Neural cell (in vitro differentiated cells): Measurements from ENCODE around the gene CABCOCO1. TPM values are rescaled to one million over a fixed set of nuclear protein-coding genes. Genes with fewer than 3 reads are reported as not detected.

ENCODE experiments used
- H2AFZ ChIP-seq: fragments of 200-600, 300-800 bp; sonication (generic), shearing (Covaris generic); 2 replicates; pipeline ENCODE4 v1.6.0; 2014; ENCODE audit warnings: low read depth, mild to moderate bottlenecking, antibody characterized with exemption, low read length, moderate library complexity
- H3F3A ChIP-seq: fragments of 200-600 bp; shearing (Covaris generic); 2 replicates; pipeline ENCODE4 v1.6.1; 2016; ENCODE audit warnings: mild to moderate bottlenecking, moderate library complexity, mixed read lengths, antibody characterized with exemption, low read length; ENCODE audit not compliant: insufficient read depth, poor library complexity, severe bottlenecking
- H3K27ac ChIP-seq: fragments of 200-600, 300-800 bp; sonication (generic), shearing (Covaris generic); 2 replicates; pipeline ENCODE4 v1.5.1; 2014; ENCODE audit warnings: mild to moderate bottlenecking, low read length, moderate library complexity
- H3K27me3 ChIP-seq: fragments of 300-800, 200-600 bp; sonication (generic), shearing (Covaris generic); 2 replicates; pipeline ENCODE4 v1.6.0; 2014; ENCODE audit warnings: mild to moderate bottlenecking, low read depth, low read length, moderate library complexity; ENCODE audit not compliant: insufficient read depth
- H3K36me3 ChIP-seq: fragments of 300-800, 200-600 bp; sonication (generic), shearing (Covaris generic); 2 replicates; pipeline ENCODE4 v1.5.1; 2014; ENCODE audit warnings: mild to moderate bottlenecking, antibody characterized with exemption, low read length, moderate library complexity; ENCODE audit not compliant: insufficient read depth
- H3K4me2 ChIP-seq: fragments of 300-800, 200-600 bp; sonication (generic), shearing (Covaris generic); 2 replicates; pipeline ENCODE4 v1.6.0; 2014; ENCODE audit warnings: mild to moderate bottlenecking, low read length
- H3K4me3 ChIP-seq: fragments of 300-800, 200-600 bp; sonication (generic), shearing (Covaris generic); 2 replicates; pipeline ENCODE4 v1.5.1; 2014; ENCODE audit warnings: mild to moderate bottlenecking, low read length, moderate library complexity
- H3K79me2 ChIP-seq: fragments of 200-600 bp; shearing (Covaris generic); replicated peaks from 2 replicates; pipeline ENCODE4 v1.6.0; 2014; ENCODE audit warnings: mild to moderate bottlenecking, low read length, moderate library complexity; ENCODE audit not compliant: insufficient read depth
- H3K9ac ChIP-seq: fragments of 300-800, 200-600 bp; sonication (generic), shearing (Covaris generic); 2 replicates; pipeline ENCODE4 v1.6.1; 2016; ENCODE audit warnings: mild to moderate bottlenecking, low read length, mixed read lengths
- H3K9me2 ChIP-seq: fragments of 200-600 bp; shearing (Covaris generic); 2 replicates; pipeline ENCODE4 v1.6.1; 2016; ENCODE audit warnings: mild to moderate bottlenecking, low read length, mixed read lengths; ENCODE audit not compliant: insufficient read depth
- H3K9me3 ChIP-seq: fragments of 200-600, 300-800 bp; sonication (generic), shearing (Covaris generic); 2 replicates; pipeline ENCODE4 v1.6.1; 2016; ENCODE audit warnings: mild to moderate bottlenecking, mixed run types, low read length, moderate library complexity, mixed read lengths
- H4K20me1 ChIP-seq: fragments of 200-600 bp; shearing (Covaris generic); 2 replicates; pipeline ENCODE4 v1.6.1; 2016; ENCODE audit warnings: mild to moderate bottlenecking, mixed run types; ENCODE audit not compliant: insufficient read depth
- CTCF ChIP-seq: fragments of 450-650 bp; IDR thresholded peaks from 2 replicates; pipeline ENCODE4 v1.5.1; 2014; ENCODE audit warnings: antibody characterized with exemption, mild to moderate bottlenecking, moderate library complexity; ENCODE audit not compliant: poor library complexity, severe bottlenecking
- EP300 ChIP-seq: fragments of 450-650 bp; conservative IDR thresholded peaks from 2 replicates; pipeline ENCODE4 v1.6.1; 2014; ENCODE audit warnings: antibody characterized with exemption, mild to moderate bottlenecking, moderate library complexity; ENCODE audit not compliant: poor library complexity, severe bottlenecking
- EZH2 ChIP-seq: fragments of 200-600, 300-800 bp; shearing (Covaris generic), sonication (generic); IDR thresholded peaks from 2 replicates; pipeline ENCODE4 v1.6.1; 2014; ENCODE audit warnings: antibody characterized with exemption, low read length, borderline replicate concordance, mild to moderate bottlenecking; ENCODE audit not compliant: insufficient read depth, poor library complexity, severe bottlenecking
- MXI1 ChIP-seq: fragments of 450-650 bp; conservative IDR thresholded peaks from 2 replicates; pipeline ENCODE4 v1.6.1; 2014; ENCODE audit warnings: antibody characterized with exemption, mild to moderate bottlenecking; ENCODE audit not compliant: poor library complexity, severe bottlenecking
- POLR2AphosphoS5 ChIP-seq: IDR thresholded peaks from 2 replicates; pipeline ENCODE4 v1.6.1; 2012
- RAD21 ChIP-seq: fragments of 450-650 bp; conservative IDR thresholded peaks from 2 replicates; pipeline ENCODE4 v1.6.1; 2014; ENCODE audit warnings: antibody characterized with exemption, mild to moderate bottlenecking, moderate library complexity
- SMC3 ChIP-seq: fragments of 450-650 bp; conservative IDR thresholded peaks from 2 replicates; pipeline ENCODE4 v1.6.1; 2014; ENCODE audit warnings: antibody characterized with exemption, mild to moderate bottlenecking, moderate library complexity; ENCODE audit not compliant: poor library complexity
- TAF1 ChIP-seq: IDR thresholded peaks from 2 replicates; pipeline ENCODE4 v1.6.1; 2012; ENCODE audit warnings: low read depth
- polyA plus RNA-seq: library from polyadenylated mRNA; depleted of rRNA; stranded (reverse); fragments of >200 nt; gene quantifications from 2 replicates; pipeline ENCODE4 v1.2.3, GENCODE V29; 2014
- TF ChIP-seq, protein P1 (sequence below): IDR thresholded peaks from 2 replicates; pipeline ENCODE4 v1.6.1; 2012; ENCODE audit warnings: borderline replicate concordance

Gene CABCOCO1
- polyA plus RNA-seq, 1 donor from 2014 or later = 0.31 TPM

DNA sequence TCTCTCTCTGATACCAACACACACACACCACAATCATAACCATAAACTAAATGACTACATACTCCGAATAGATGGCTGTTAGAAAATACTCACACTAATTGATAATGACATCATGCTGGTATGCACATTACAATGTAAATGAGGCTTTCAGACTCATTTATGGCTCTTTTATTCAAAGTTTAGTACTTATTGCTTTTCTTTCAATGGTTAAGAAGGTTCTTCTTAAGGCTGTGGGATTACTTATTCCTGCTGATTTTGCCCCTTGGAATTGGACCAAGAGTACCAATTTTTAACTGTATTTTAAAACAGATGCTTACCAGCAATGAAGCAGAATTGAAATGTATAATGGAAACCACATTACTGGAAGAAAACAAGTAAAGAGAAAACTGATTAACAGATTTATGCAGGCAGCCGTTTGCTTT is 20.6 kb upstream of the CABCOCO1 start:
- H2AFZ ChIP-seq = no peak overlapping the region
- H3K27ac ChIP-seq = no peak overlapping the region
- no peaks in the 10 kb centered on the region for H3F3A ChIP-seq
- H4K20me1 ChIP-seq = no peaks in the 10 kb centered on the region
- H3K9me2 ChIP-seq = no peaks in the 10 kb centered on the region
- H3K79me2 ChIP-seq = no peaks in the 10 kb centered on the region
- no peak overlapping the region for H3K4me2 ChIP-seq
- no peaks in the 10 kb centered on the region for H3K9me3 ChIP-seq
- no peaks in the 10 kb centered on the region for H3K36me3 ChIP-seq
- no peak for TF ChIP-seq RAD21
- TF ChIP-seq EZH2 = no peak
- TF ChIP-seq MXI1 = no peak
- TF ChIP-seq, protein P1, sequence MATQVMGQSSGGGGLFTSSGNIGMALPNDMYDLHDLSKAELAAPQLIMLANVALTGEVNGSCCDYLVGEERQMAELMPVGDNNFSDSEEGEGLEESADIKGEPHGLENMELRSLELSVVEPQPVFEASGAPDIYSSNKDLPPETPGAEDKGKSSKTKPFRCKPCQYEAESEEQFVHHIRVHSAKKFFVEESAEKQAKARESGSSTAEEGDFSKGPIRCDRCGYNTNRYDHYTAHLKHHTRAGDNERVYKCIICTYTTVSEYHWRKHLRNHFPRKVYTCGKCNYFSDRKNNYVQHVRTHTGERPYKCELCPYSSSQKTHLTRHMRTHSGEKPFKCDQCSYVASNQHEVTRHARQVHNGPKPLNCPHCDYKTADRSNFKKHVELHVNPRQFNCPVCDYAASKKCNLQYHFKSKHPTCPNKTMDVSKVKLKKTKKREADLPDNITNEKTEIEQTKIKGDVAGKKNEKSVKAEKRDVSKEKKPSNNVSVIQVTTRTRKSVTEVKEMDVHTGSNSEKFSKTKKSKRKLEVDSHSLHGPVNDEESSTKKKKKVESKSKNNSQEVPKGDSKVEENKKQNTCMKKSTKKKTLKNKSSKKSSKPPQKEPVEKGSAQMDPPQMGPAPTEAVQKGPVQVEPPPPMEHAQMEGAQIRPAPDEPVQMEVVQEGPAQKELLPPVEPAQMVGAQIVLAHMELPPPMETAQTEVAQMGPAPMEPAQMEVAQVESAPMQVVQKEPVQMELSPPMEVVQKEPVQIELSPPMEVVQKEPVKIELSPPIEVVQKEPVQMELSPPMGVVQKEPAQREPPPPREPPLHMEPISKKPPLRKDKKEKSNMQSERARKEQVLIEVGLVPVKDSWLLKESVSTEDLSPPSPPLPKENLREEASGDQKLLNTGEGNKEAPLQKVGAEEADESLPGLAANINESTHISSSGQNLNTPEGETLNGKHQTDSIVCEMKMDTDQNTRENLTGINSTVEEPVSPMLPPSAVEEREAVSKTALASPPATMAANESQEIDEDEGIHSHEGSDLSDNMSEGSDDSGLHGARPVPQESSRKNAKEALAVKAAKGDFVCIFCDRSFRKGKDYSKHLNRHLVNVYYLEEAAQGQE = no peak
- no peak for TF ChIP-seq POLR2AphosphoS5
- no peak for TF ChIP-seq SMC3
- TF ChIP-seq EP300 = no peak
- no peak for TF ChIP-seq CTCF
- TF ChIP-seq TAF1 = no peak
- no peak overlapping the region for H3K4me3 ChIP-seq
- no peaks in the 10 kb centered on the region for H3K27me3 ChIP-seq
- H3K9ac ChIP-seq = no peak overlapping the region

DNA sequence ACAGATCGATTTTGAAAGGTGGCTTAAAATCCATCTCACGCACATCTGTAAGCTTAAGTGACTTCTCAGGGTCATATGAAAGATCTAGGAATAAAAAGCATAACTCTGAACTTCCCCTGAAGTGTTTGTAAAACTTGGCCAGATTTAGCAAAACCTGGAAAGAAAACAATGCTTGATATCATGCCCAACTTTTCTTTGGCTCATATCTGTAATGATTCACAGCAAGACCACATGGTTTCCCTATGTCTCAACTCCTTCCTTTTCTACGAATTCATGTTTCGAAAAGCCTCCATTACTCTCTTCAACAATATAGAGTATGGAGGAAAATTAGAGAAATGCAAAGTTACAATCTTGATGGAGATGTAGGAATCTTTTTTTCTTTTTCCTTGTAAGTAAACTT is 20.1 kb upstream of the CABCOCO1 start:
- H3K9me3 ChIP-seq = no peaks in the 10 kb centered on the region
- no peak overlapping the region for H3K9ac ChIP-seq
- H3K4me3 ChIP-seq = no peak overlapping the region
- H3K27ac ChIP-seq = no peak overlapping the region
- no peaks in the 10 kb centered on the region for H3F3A ChIP-seq
- no peak overlapping the region for H3K4me2 ChIP-seq
- no peaks in the 10 kb centered on the region for H3K27me3 ChIP-seq
- H3K36me3 ChIP-seq = no peaks in the 10 kb centered on the region
- H2AFZ ChIP-seq = no peak overlapping the region
- H3K79me2 ChIP-seq = no peaks in the 10 kb centered on the region
- H4K20me1 ChIP-seq = no peaks in the 10 kb centered on the region
- no peak for TF ChIP-seq TAF1
- no peak for TF ChIP-seq EP300
- no peak for TF ChIP-seq POLR2AphosphoS5
- no peak for TF ChIP-seq EZH2
- no peak for TF ChIP-seq CTCF
- TF ChIP-seq, protein P1 = no peak
- TF ChIP-seq SMC3 = no peak
- no peak for TF ChIP-seq MXI1
- no peak for TF ChIP-seq RAD21
- H3K9me2 ChIP-seq = no peaks in the 10 kb centered on the region
